ENCODE measurements around the gene ST6GALNAC5.
A peak's percentile ranks its signal among the peaks of the same experiment; 100 is the strongest.

Gene ST6GALNAC5

DNA sequence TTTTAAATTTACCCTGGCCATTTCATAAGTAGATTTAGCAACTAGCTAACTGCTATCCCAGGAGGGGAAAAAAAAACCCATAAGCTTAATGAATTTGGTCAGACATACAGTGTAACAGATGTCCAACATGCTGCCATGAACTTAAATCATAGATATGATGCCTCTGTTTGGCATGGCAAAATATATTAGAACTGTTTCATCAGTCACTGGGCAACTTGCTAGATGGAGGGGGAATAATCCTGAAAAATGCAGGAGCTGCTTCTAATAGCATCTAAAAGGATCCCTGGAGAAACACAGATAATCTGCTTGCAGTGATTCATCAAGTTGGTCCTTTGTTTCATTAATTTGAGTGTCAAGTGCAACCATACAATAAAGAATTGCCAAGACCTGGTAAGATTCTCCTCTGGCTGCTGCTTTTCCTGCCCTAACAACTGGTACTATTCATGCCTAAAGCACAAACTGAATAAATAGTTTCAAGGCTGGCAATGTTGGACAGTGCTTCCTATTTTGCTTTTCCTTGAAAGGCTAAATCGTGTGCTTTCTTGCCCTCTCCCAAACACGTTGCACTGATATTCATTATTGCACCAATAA is 1.5 kb upstream of the ST6GALNAC5 start:
- TF ChIP-seq, protein P1, sequence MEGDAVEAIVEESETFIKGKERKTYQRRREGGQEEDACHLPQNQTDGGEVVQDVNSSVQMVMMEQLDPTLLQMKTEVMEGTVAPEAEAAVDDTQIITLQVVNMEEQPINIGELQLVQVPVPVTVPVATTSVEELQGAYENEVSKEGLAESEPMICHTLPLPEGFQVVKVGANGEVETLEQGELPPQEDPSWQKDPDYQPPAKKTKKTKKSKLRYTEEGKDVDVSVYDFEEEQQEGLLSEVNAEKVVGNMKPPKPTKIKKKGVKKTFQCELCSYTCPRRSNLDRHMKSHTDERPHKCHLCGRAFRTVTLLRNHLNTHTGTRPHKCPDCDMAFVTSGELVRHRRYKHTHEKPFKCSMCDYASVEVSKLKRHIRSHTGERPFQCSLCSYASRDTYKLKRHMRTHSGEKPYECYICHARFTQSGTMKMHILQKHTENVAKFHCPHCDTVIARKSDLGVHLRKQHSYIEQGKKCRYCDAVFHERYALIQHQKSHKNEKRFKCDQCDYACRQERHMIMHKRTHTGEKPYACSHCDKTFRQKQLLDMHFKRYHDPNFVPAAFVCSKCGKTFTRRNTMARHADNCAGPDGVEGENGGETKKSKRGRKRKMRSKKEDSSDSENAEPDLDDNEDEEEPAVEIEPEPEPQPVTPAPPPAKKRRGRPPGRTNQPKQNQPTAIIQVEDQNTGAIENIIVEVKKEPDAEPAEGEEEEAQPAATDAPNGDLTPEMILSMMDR (IDR thresholded peaks at IDR 0.05; ENCODE audit: low read depth, low read length) = no peak
- no peak for DNase-seq (ENCODE audit: extremely low read depth, low read depth)

DNA sequence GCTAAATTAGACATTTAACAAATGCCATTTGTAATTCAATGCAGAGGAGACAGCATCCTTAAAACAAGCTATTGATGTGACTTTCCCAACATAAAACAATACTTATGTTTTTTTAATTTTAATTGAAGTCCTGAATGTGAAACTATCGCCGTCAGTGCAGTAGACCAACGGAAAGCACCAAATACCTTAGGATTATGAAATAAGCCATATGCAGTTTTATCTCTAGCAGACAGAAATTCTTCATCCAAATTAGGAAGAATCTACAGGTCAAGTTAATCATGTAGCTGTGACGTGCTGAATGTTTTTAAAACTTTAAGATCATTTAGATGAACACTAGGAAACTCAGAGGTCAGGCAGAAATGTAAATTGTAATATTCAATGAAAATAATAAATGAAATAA is 714 bp upstream of the ST6GALNAC5 start:
- TF ChIP-seq, protein P1 (IDR thresholded peaks at IDR 0.05; ENCODE audit: low read depth, low read length) = no peak

DNA sequence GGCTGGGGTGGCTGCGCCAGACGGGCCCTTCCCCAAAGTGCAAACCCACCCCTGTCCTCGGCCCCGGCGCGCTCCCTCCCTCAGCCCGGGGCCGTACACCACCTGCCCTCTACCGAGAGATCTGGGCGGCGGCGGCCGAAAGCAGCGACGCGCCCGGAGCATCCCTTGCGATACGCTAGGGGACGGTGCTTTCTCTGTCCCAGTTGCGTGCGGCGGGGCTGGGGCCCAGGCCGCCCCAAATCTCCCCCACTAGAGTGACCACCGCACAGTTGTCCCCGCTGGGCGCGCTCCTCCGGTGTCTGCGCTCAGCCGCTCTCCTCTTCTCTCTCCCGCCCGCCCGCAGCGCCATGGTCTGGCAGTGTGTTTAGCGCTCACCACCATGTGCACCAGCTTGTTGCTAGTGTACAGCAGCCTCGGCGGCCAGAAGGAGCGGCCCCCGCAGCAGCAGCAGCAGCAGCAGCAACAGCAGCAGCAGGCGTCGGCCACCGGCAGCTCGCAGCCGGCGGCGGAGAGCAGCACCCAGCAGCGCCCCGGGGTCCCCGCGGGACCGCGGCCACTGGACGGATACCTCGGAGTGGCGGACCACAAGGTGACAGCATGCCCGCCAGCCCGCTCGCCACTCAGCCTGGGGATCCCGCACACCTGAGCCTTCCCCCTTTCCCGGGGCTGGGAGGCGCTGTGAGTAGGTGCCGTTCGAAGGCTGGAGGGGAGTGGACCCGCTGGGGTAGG is 1.0 kb downstream of the ST6GALNAC5 start:
- DNase-seq (ENCODE audit: extremely low read depth, low read depth) = no peak
- TF ChIP-seq, protein P1 (IDR thresholded peaks at IDR 0.05; ENCODE audit: low read depth, low read length) = peak; percentile 20

More for the DNA sequence above, 714 bp upstream of the ST6GALNAC5 start:
- DNase-seq (ENCODE audit: extremely low read depth, low read depth) = no peak

DNA sequence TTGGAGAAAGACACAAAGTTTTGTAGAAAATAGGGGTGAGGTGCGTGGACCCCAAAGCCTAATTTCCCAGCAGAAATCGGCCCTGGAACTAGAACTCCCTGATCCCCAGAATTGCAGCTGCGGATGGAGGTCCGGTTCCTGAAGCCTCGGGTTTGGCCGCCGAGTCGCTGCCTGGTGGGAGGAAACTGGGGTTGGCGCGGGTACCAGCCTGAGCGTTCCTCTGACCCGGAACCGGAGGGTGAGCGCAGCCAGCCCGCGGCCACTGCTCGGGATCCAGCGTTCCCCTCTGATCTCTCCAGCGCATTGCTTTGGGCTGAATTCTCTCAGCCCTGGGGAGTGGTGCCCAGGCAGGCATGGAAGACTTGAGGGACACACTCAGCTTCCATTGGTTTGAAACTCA is 1.6 kb downstream of the ST6GALNAC5 start:
- no peak for DNase-seq (ENCODE audit: extremely low read depth, low read depth)
- TF ChIP-seq, protein P1 (IDR thresholded peaks at IDR 0.05; ENCODE audit: low read depth, low read length) = no peak

DNA sequence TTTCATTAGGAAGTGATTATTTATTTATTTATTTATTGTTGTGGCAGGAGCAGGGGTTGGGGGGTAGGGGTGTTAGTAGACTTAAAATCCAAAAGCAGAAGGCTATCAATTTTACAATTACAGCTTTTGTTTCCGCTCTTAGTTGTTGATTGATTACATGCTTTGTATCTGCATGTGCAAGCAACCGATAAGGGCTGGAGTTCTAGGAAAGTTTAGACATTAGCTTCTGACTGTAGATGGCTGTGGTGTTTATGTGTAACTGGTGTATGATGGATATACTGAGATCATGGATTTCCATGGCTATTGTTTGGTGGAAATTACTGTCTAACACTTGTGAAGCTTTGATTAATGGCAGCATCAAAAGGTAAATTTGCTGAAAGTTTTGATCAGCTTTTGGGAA is 2.8 kb downstream of the ST6GALNAC5 start:
- TF ChIP-seq, protein P1 (IDR thresholded peaks at IDR 0.05; ENCODE audit: low read depth, low read length) = no peak
- DNase-seq (ENCODE audit: extremely low read depth, low read depth) = no peak

DNA sequence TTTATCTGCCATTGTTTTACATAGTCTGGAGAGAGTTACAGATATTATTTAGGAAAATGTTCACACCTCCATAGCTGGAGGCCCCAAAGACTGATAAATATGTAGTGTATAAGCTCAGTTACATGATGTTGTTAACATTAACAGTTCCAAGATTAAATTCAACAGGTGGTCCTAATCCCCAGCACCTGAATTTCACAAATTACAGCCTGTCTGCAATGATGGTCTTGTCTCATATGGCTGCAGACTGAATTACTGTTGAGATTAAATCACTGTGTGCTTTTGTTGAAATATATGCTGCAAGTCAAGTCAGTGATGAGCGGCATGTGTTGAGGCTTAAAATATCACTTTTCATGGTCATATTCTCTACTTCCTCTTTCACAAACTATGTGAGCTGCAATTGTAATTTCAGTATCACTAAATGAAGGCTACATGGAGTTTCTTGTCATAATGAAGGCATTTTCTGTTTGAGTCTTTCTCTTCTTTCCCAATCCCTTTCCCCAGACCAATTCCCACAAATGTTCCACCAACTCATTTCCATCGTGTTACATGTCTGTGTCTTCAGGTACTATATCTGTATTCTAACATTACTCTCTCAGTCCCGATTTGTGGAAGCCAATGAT is 4.2 kb downstream of the ST6GALNAC5 start:
- TF ChIP-seq, protein P1 (IDR thresholded peaks at IDR 0.05; ENCODE audit: low read depth, low read length) = no peak
- DNase-seq (ENCODE audit: extremely low read depth, low read depth) = no peak

DNA sequence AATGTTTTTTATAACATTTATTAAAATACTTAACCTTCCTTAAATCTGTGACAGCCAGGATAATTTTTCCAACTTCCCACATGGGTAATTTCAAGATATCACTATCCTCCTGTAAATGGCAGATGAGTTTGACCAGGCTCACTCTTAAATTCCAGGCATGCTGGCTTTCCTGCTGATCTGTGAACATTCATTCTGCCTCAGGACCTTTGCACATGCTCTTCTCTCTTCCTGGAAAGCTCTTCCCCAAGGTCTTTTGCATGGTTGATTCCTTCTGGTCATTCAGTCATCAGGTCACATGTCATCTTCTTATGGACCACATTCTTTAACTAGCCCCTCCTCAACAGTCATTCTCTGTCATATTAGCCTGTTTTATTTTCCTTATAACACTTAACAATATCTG is 5.7 kb downstream of the ST6GALNAC5 start:
- no peak for DNase-seq (ENCODE audit: extremely low read depth, low read depth)
- TF ChIP-seq, protein P1 (IDR thresholded peaks at IDR 0.05; ENCODE audit: low read depth, low read length) = no peak

Data from AG09319 (cell line).